DND-41 (cell line): ENCODE results near the gene SPSB4.

ENCODE experiments used
- CTCF ChIP-seq: IDR thresholded peaks from 2 replicates; pipeline ENCODE4 v1.5.1; 2012; ENCODE audit warnings: borderline replicate concordance, low read length, moderate library complexity, mild to moderate bottlenecking; ENCODE audit not compliant: poor library complexity, severe bottlenecking; ENCODE audit errors: extremely low read depth
- EZH2 ChIP-seq: IDR thresholded peaks from 3 replicates; pipeline ENCODE4 v1.6.1; 2012; ENCODE audit warnings: borderline replicate concordance, low read depth, mild to moderate bottlenecking, moderate library complexity, low read length, inconsistent platforms; ENCODE audit not compliant: severe bottlenecking

GRCh38 chr3:141164852-141165251 lies 113.7 kb downstream of the SPSB4 start:
- no peak for TF ChIP-seq CTCF
- no peak for TF ChIP-seq EZH2
